ENCODE results near the gene TMEM50A. TPM values are rescaled to one million over a fixed set of nuclear protein-coding genes. Genes with fewer than 3 reads are reported as not detected.
A peak's percentile ranks its signal among the peaks of the same experiment; 100 is the strongest.
"Not testable (repeated sequence)": the region's sequence is repeated elsewhere in the genome, so short reads cannot be mapped to it uniquely, and the experiment has no call there.

The TMEM50A gene
- total and polyA plus RNA-seq, 8 donors = 28.3 to 59.0 (median 33.0) TPM

DNA sequence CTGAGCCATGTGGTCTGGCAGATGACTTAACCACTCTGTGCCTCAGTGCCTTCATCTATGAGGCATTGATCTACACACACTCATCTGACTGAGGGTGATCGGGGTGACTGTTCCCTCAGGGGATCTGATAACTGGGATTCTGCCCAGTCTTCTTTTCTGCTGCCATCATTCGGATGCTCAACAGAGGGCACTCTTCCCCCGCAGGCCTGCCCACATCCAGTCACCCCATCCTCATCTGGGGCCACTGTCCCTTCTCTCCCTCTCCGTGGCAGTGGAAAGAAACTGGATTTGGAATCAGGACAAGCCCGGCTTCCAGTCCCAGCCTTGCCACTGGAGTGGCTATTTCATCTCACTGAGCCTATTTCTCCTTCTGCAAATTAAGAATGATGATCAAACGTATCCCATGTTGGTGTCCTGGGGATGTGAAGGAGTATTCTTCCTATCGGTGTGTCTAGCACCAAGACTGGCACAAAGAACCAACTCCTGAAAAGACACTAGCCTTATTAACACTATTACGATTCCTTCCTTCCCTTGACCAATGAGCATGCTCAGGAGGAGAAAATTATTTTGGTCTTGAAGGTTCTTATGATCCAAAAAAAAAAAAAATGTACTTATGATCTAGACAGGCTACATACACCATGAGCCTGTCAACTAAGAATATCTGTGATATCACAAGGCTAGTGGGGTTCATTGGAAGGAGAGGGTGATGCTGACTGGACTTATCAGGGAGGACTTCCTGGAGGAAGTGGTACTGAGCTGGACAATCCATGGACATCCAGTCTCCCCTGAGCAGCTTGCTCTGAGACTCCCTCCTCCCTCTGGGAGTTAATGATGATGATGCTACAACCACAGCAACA, 65.0 kb downstream of the TMEM50A start:
- ATAC-seq = peak; percentile 71 to 95 (median 90)
- TF ChIP-seq, protein P1, sequence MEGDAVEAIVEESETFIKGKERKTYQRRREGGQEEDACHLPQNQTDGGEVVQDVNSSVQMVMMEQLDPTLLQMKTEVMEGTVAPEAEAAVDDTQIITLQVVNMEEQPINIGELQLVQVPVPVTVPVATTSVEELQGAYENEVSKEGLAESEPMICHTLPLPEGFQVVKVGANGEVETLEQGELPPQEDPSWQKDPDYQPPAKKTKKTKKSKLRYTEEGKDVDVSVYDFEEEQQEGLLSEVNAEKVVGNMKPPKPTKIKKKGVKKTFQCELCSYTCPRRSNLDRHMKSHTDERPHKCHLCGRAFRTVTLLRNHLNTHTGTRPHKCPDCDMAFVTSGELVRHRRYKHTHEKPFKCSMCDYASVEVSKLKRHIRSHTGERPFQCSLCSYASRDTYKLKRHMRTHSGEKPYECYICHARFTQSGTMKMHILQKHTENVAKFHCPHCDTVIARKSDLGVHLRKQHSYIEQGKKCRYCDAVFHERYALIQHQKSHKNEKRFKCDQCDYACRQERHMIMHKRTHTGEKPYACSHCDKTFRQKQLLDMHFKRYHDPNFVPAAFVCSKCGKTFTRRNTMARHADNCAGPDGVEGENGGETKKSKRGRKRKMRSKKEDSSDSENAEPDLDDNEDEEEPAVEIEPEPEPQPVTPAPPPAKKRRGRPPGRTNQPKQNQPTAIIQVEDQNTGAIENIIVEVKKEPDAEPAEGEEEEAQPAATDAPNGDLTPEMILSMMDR (IDR thresholded peaks at IDR 0.05) = peak in 2 of 4 donors; percentile 7 to 20
- H3K9me3 ChIP-seq, H3K27me3 ChIP-seq, FAIRE-seq, H3K4me3 ChIP-seq, H3K27ac ChIP-seq, H3K4me1 ChIP-seq, DNase-seq, H3K36me3 ChIP-seq: not testable (repeated sequence)
- WGBS, 2 donors = 7 to 15% methylated on average over 6 of the region's 8 CpGs
- intact Hi-C loops (cut with DNase I) = loop anchor here in 1 of 3 donors (5.0 to 10.0 kb wide), 2 partner anchors 119 to 412 kb away; partner anchors contain the start of gene MTFR1L

DNA sequence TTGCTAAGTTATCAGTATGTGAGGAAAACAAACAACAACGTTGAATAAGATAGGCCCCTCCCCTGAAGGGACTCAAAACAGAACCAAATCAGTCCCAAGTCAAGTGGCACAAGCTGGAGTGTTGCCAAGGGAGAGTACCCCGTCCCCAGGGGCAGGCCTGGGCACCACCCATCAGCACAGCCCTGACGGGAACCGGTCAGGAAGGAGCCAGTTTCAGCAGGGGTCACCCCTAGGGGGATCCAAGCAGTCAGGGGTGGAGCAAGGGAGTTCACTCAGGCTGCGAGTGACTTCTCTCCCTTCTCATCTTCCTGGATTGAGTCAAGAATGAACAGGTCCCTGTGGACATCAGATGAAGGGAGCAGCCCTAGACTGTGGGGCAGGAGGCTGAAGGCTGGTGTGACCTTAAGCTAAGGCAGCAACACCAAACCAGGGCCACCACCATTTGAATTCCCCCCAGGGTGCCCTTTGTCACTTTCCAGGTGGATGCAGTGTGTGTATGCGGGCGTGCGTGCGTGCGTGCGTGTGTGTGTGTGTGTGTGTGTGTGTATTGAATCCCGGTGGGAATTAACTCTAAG, 67.7 kb downstream of the TMEM50A start:
- WGBS, 2 donors = 80 to 83% methylated on average over 8 to 9 of the region's 12 CpGs
- not testable (repeated sequence) for H3K4me3 ChIP-seq, H3K27me3 ChIP-seq, H3K9me3 ChIP-seq, FAIRE-seq, ATAC-seq, H3K4me1 ChIP-seq, H3K36me3 ChIP-seq, H3K27ac ChIP-seq, DNase-seq
- intact Hi-C loops (cut with DNase I) = loop anchor here in 1 of 3 donors (10.0 kb wide), 1 partner anchor 409 kb away; the partner anchor contains the start of gene MTFR1L

DNA sequence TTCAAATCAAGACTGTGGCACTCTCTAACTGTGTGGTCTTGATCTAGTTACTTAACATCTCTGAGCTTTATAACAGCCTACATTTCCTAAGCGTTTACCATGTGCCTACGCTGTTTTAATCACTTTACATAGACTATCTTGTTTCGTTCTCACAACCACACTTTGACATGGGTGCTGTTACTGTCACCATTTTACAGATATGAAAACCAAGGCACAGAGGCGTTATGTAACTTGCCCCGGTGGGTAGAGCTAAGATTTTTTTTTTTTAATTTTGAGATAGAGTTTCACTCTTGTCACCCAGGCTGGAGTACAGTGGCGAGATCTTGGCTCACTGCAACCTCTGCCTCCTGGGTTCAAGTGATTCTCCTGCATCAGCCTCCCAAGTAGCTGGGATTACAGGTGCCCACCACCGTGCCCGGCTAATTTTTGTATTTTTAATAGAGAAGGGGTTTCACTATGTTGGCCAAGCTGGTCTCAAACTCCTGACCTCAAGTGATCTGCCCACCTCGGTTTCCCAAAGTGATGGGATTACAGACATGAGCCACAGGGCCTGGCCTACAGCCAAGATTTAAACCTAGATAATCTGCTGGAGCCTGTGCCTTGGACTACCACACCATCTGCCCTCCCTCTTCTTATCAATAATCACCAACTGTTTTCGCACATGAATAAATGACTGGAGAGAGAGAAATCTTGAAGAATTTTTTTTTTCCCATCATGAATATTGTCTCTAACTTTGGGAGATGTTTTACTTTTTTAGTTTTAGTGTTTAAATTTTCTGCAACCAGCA, 71.7 kb downstream of the TMEM50A start:
- not testable (repeated sequence) for H3K9me3 ChIP-seq, DNase-seq, ATAC-seq, H3K4me1 ChIP-seq, H3K27me3 ChIP-seq, H3K27ac ChIP-seq, H3K4me3 ChIP-seq, FAIRE-seq, H3K36me3 ChIP-seq
- intact Hi-C loops (cut with DNase I) = loop anchor here in 1 of 3 donors (10.0 kb wide), 1 partner anchor 405 kb away; the partner anchor contains the start of gene MTFR1L
- 88 to 92% methylated on average over 10 of the region's 10 CpGs for WGBS, 2 donors

Other genes with a start within 250 kb of the TMEM50A start
- 10 to 100 TPM; 19.0 to 24.9 (median 21.6) TPM for gene SYF2, start 105.8 kb upstream of the TMEM50A start, total RNA-seq
- 10 to 100 TPM; 35.7 to 49.3 TPM for gene SYF2, start 105.8 kb upstream of the TMEM50A start, polyA plus RNA-seq
- 10 to 100 TPM; 20.3 to 87.9 (median 33.7) TPM for gene RSRP1, start 90.9 kb upstream of the TMEM50A start, total RNA-seq
- 100 to 1,000 TPM; 102 to 126 TPM for gene RSRP1, start 90.9 kb upstream of the TMEM50A start, polyA plus RNA-seq
- gene RHD, start 65.8 kb upstream of the TMEM50A start, total RNA-seq = not detected
- not detected for gene RHD, start 65.8 kb upstream of the TMEM50A start, polyA plus RNA-seq
- gene RHCE, start 82.5 kb downstream of the TMEM50A start, total RNA-seq = under 1 TPM; 0.24 to 0.90 (median 0.49) TPM
- gene RHCE, start 82.5 kb downstream of the TMEM50A start, polyA plus RNA-seq = under 1 TPM; 0.23 to 0.53 TPM
- 10 to 100 TPM; 19.6 to 28.2 (median 23.9) TPM for gene MACO1, start 92.6 kb downstream of the TMEM50A start, total RNA-seq
- gene MACO1, start 92.6 kb downstream of the TMEM50A start, polyA plus RNA-seq = 10 to 100 TPM in 1 of 2 donors, 1 to 10 TPM in 1; 8.8 to 14.4 TPM
- 10 to 100 TPM; 21.0 to 25.9 (median 23.6) TPM for gene LDLRAP1, start 205.3 kb downstream of the TMEM50A start, total RNA-seq
- gene LDLRAP1, start 205.3 kb downstream of the TMEM50A start, polyA plus RNA-seq = 10 to 100 TPM; 27.1 to 71.9 TPM